ENCODE measurements around the gene PLXDC2. TPM values are rescaled to one million over a fixed set of nuclear protein-coding genes. Genes with fewer than 3 reads are reported as not detected.

The PLXDC2 gene
- total RNA-seq, 1 experiment from 2014 or later: 0.21 TPM

DNA sequence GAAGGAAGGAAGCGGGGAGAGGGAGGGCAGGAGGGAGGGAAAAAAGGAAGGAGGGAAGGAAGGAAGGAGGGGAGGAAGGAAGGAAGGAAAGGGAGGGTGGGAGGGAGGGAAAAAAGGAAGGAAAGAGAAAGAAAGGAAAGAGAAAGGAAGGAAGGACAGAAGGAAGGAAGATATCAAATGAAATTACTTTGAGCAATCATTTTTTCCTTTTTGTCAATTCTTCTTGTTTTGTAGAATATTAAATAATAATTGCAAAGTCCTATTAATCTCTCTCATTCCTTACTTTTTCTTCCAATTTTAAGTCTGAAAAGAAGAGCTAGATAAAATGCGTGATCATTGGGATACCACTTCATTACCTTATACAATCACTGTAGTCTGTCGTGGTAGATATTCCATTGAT, 117.5 kb downstream of the PLXDC2 start:
- Histone ChIP-seq H3K9me3 (ENCODE audit: control insufficient read depth, insufficient read depth, low read depth, low read length) (no peaks in the 10 kb centered on the region), H3K4me1 (ENCODE audit: control insufficient read depth, insufficient read depth, low read length) (no peaks in the 10 kb centered on the region), H3K4me3 (ENCODE audit: low read depth in 2 of 2, low read length in 2 of 2) (no peak overlapping the region), H3K27me3 (ENCODE audit: control insufficient read depth, insufficient read depth, low read length) (no peaks in the 10 kb centered on the region), H3K27ac (ENCODE audit: low read length) (no peak overlapping the region), H3K36me3 (ENCODE audit: control insufficient read depth, insufficient read depth, low read length) (no peaks in the 10 kb centered on the region)
- no peak for DNase-seq (ENCODE audit: low read depth, low spot score)
- CTCF ChIA-PET: no interaction called here
- in situ Hi-C loops (cut with HindIII; ENCODE audit: low pct_unique_long_range_greater_than_20kb, low sequenced_read_pairs) (no loop called here), intact Hi-C loops (cut with micrococcal nuclease; ENCODE audit: unreplicated experiment) (no loop called here)
- TF ChIP-seq POLR2AphosphoS5 (IDR thresholded peaks at IDR 0.05; ENCODE audit: low read depth, low read length): no peak
- TF ChIP-seq, protein P1, sequence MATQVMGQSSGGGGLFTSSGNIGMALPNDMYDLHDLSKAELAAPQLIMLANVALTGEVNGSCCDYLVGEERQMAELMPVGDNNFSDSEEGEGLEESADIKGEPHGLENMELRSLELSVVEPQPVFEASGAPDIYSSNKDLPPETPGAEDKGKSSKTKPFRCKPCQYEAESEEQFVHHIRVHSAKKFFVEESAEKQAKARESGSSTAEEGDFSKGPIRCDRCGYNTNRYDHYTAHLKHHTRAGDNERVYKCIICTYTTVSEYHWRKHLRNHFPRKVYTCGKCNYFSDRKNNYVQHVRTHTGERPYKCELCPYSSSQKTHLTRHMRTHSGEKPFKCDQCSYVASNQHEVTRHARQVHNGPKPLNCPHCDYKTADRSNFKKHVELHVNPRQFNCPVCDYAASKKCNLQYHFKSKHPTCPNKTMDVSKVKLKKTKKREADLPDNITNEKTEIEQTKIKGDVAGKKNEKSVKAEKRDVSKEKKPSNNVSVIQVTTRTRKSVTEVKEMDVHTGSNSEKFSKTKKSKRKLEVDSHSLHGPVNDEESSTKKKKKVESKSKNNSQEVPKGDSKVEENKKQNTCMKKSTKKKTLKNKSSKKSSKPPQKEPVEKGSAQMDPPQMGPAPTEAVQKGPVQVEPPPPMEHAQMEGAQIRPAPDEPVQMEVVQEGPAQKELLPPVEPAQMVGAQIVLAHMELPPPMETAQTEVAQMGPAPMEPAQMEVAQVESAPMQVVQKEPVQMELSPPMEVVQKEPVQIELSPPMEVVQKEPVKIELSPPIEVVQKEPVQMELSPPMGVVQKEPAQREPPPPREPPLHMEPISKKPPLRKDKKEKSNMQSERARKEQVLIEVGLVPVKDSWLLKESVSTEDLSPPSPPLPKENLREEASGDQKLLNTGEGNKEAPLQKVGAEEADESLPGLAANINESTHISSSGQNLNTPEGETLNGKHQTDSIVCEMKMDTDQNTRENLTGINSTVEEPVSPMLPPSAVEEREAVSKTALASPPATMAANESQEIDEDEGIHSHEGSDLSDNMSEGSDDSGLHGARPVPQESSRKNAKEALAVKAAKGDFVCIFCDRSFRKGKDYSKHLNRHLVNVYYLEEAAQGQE (IDR thresholded peaks at IDR 0.05; ENCODE audit: insufficient read depth in 1 of 2, low read depth in 2 of 2, low read length in 1 of 2): no peak
- TF ChIP-seq, protein P2, sequence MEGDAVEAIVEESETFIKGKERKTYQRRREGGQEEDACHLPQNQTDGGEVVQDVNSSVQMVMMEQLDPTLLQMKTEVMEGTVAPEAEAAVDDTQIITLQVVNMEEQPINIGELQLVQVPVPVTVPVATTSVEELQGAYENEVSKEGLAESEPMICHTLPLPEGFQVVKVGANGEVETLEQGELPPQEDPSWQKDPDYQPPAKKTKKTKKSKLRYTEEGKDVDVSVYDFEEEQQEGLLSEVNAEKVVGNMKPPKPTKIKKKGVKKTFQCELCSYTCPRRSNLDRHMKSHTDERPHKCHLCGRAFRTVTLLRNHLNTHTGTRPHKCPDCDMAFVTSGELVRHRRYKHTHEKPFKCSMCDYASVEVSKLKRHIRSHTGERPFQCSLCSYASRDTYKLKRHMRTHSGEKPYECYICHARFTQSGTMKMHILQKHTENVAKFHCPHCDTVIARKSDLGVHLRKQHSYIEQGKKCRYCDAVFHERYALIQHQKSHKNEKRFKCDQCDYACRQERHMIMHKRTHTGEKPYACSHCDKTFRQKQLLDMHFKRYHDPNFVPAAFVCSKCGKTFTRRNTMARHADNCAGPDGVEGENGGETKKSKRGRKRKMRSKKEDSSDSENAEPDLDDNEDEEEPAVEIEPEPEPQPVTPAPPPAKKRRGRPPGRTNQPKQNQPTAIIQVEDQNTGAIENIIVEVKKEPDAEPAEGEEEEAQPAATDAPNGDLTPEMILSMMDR (IDR thresholded peaks at IDR 0.05): no peak
- TF ChIP-seq TCF7L2 (IDR thresholded peaks at IDR 0.05; ENCODE audit: low read depth, low read length): no peak
- TF ChIP-seq SIN3A (IDR thresholded peaks at IDR 0.05; ENCODE audit: borderline replicate concordance, insufficient read depth, low read depth, low read length): no peak
- BruUV-seq (replicated peaks): no TSS peak
- no peak for ATAC-seq
- POLR2A ChIA-PET: no interaction called here

DNA sequence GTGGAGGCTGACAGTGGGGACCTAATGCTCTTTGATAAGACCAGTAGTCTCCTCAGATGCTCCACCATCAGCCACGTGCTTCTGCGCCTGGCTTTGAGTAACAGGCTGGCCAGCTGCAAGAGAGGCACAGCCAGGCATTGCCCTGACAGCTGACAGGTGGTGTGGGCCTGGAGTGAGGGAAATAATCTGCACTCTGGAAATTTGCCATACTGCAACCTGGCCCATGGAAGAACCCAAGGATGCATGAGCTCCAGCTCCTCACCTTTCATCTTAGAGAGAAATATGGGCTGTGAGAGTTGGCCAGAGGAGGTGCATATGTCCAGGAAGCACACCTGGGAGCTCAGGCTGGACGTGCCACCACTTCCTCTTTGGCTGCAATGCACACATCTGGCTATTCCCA, 118.9 kb downstream of the PLXDC2 start:
- in situ Hi-C loops (cut with HindIII; ENCODE audit: low pct_unique_long_range_greater_than_20kb, low sequenced_read_pairs): no loop called here
- H3K36me3 ChIP-seq (ENCODE audit: control insufficient read depth, insufficient read depth, low read length): no peaks in the 10 kb centered on the region
- DNase-seq (ENCODE audit: low read depth, low spot score) (no peak), ATAC-seq (no peak)
- H3K4me3 ChIP-seq (ENCODE audit: low read depth in 2 of 2, low read length in 2 of 2): no peak overlapping the region
- BruUV-seq (replicated peaks): no TSS peak
- CTCF ChIA-PET: interaction anchor here (0.5 kb wide), 1 partner anchor 13 kb away, joined by 3 read pairs; no protein-coding TSS in a partner anchor
- no peak overlapping the region for H3K27ac ChIP-seq (ENCODE audit: low read length)
- H3K27me3 ChIP-seq (ENCODE audit: control insufficient read depth, insufficient read depth, low read length): no peaks in the 10 kb centered on the region
- TF ChIP-seq, protein P1 (IDR thresholded peaks at IDR 0.05; ENCODE audit: insufficient read depth in 1 of 2, low read depth in 2 of 2, low read length in 1 of 2): no peak
- POLR2A ChIA-PET: no interaction called here
- H3K9me3 ChIP-seq (ENCODE audit: control insufficient read depth, insufficient read depth, low read depth, low read length): no peaks in the 10 kb centered on the region
- no peaks in the 10 kb centered on the region for H3K4me1 ChIP-seq (ENCODE audit: control insufficient read depth, insufficient read depth, low read length)
- intact Hi-C loops (cut with micrococcal nuclease; ENCODE audit: unreplicated experiment): no loop called here

Data from Panc1 (cell line).